HepG2 (cell line): ENCODE results near the gene TPCN2. TPM values are rescaled to one million over a fixed set of nuclear protein-coding genes. Genes with fewer than 3 reads are reported as not detected.

Experiments used
- ASH2L ChIP-seq: fragments of 300-600, 200-600 bp; sonication (generic); IDR thresholded peaks from 2 replicates; pipeline ENCODE4 v1.7.0; 2017; ENCODE audit warnings: low read depth, mild to moderate bottlenecking, moderate library complexity, mixed read lengths, low read length; ENCODE audit not compliant: insufficient read length
- ATF3 ChIP-seq: sonication (generic); formaldehyde crosslinking; IDR thresholded peaks from 2 replicates; pipeline ENCODE4 v1.4.0; 2020; ENCODE audit warnings: missing genetic modification reagents
- CBX1 ChIP-seq: IDR thresholded peaks from one replicate; pipeline ENCODE4 v1.6.1; 2016; ENCODE audit warnings: antibody characterized with exemption, low read depth
- HNF1A ChIP-seq, 2 experiments: sonication (generic) in 1 of 2; formaldehyde crosslinking in 1 of 2; IDR thresholded peaks; 2 replicates each; pipeline versions ENCODE4 v1.4.0 to v1.6.1; 2016 to 2020; ENCODE audit warnings: borderline replicate concordance in 1 of 2, low read depth in 1 of 2, mild to moderate bottlenecking in 1 of 2, missing genetic modification reagents in 1 of 2
- KLF15 ChIP-seq: sonication (generic); formaldehyde crosslinking; IDR thresholded peaks from 2 replicates; pipeline ENCODE4 v1.8.1; 2023; ENCODE audit warnings: borderline replicate concordance, mild to moderate bottlenecking, inconsistent platforms, missing genetic modification reagents, mixed read lengths
- POLR2A ChIP-seq, 2 experiments: IDR thresholded peaks; 2 replicates each; pipeline ENCODE4 v1.6.1; 2011; ENCODE audit warnings: low read depth in 2 of 2, low read length in 2 of 2, mild to moderate bottlenecking in 1 of 2, moderate library complexity in 1 of 2; ENCODE audit not compliant: insufficient read depth in 1 of 2
- SOX6 ChIP-seq, 2 experiments: fragments of 450-650 bp in 1 of 2; sonication (generic) in 1 of 2; formaldehyde crosslinking in 1 of 2; IDR thresholded peaks; 2 replicates each; pipeline versions ENCODE4 v1.4.0 to v1.6.1; 2017 to 2020; ENCODE audit warnings: antibody characterized with exemption in 1 of 2, mild to moderate bottlenecking in 1 of 2, missing genetic modification reagents in 1 of 2
- ZC3H13 ChIP-seq: sonication (generic); formaldehyde crosslinking; IDR thresholded peaks from 2 replicates; pipeline ENCODE4 v1.8.1; 2023; ENCODE audit warnings: mild to moderate bottlenecking, missing genetic modification reagents, moderate library complexity
- ZFP36L2 ChIP-seq: sonication (generic); formaldehyde crosslinking; IDR thresholded peaks from 2 replicates; pipeline ENCODE4 v1.4.0; 2020; ENCODE audit warnings: missing genetic modification reagents
- ZNF350 ChIP-seq: sonication (generic); formaldehyde crosslinking; IDR thresholded peaks from 2 replicates; pipeline ENCODE4 v1.4.0; 2020; ENCODE audit warnings: mild to moderate bottlenecking, low read depth, missing genetic modification reagents, borderline replicate concordance
- ZNF543 ChIP-seq: sonication (generic); formaldehyde crosslinking; IDR thresholded peaks from 2 replicates; pipeline ENCODE4 v1.4.0; 2020; ENCODE audit warnings: mild to moderate bottlenecking, missing genetic modification reagents
- ZNF775 ChIP-seq: sonication (generic); formaldehyde crosslinking; IDR thresholded peaks from 2 replicates; pipeline ENCODE4 v1.4.0; 2020; ENCODE audit warnings: missing genetic modification reagents, mild to moderate bottlenecking, moderate library complexity, borderline replicate concordance
- ZSCAN22 ChIP-seq: sonication (generic); formaldehyde crosslinking; IDR thresholded peaks from 2 replicates; pipeline ENCODE4 v1.4.0; 2020; ENCODE audit warnings: mild to moderate bottlenecking, missing genetic modification reagents
- polyA plus RNA-seq, 8 experiments: library from polyadenylated mRNA; depleted of rRNA in 3 of 8; stranded (reverse) in 7 of 8; unstranded in 1 of 8; fragments of >200 nt; fragmentation: Illumina TruSeq in 4 of 8; extraction: Trizol in 4 of 8; gene quantifications; 2 replicates each; pipeline versions ENCODE4 v1.2.1 to v1.2.3, GENCODE V29; 2011 to 2016; ENCODE audit warnings: low read depth in 4 of 8, missing spikeins in 1 of 8, mixed read lengths in 1 of 8; ENCODE audit not compliant: insufficient read depth in 1 of 8
- total RNA-seq, 5 experiments: library from RNA; depleted of rRNA; stranded (reverse); fragments of >200 nt; fragmentation: Illumina TruSeq; extraction: Trizol; gene quantifications; 2 replicates each; pipeline ENCODE4 v1.2.3, GENCODE V29; 2016; ENCODE audit warnings: low read depth in 1 of 5
- TF ChIP-seq, protein P1 (sequence below): sonication (generic); formaldehyde crosslinking; conservative IDR thresholded peaks from 2 replicates; pipeline ENCODE4 v1.4.0; 2020; ENCODE audit warnings: missing genetic modification reagents
- TF ChIP-seq, protein P2 (sequence below): sonication (generic); formaldehyde crosslinking; IDR thresholded peaks from 2 replicates; pipeline ENCODE4 v1.5.0; 2020; ENCODE audit warnings: mild to moderate bottlenecking, missing genetic modification reagents, moderate library complexity
- TF ChIP-seq, protein P3 (sequence below): sonication (generic); formaldehyde crosslinking; IDR thresholded peaks from 2 replicates; pipeline ENCODE4 v1.8.0; 2023; ENCODE audit warnings: mild to moderate bottlenecking, missing genetic modification reagents

Gene TPCN2
- total and polyA plus RNA-seq, 2 of the 13 experiments (the other 11 are each of a cell fraction or from before 2014, with no cell fraction given) = 5.6 to 5.9 TPM

- TF ChIP-seq, protein P1, sequence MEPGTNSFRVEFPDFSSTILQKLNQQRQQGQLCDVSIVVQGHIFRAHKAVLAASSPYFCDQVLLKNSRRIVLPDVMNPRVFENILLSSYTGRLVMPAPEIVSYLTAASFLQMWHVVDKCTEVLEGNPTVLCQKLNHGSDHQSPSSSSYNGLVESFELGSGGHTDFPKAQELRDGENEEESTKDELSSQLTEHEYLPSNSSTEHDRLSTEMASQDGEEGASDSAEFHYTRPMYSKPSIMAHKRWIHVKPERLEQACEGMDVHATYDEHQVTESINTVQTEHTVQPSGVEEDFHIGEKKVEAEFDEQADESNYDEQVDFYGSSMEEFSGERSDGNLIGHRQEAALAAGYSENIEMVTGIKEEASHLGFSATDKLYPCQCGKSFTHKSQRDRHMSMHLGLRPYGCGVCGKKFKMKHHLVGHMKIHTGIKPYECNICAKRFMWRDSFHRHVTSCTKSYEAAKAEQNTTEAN (CRISPR knock-in tag) = 0 out of 2 replicates have a peak, but pooled peaks have one; percentile 26
- no peak for TF ChIP-seq HNF1A (IDR thresholded peaks at IDR 0.05; ENCODE audit: low read depth)
- peak; percentile 53; the same call in 1 of the 2 replicates for TF ChIP-seq HNF1A (CRISPR knock-in tag; IDR thresholded peaks at IDR 0.05; ENCODE audit: borderline replicate concordance)
- no peak for TF ChIP-seq ZSCAN22 (CRISPR knock-in tag)
- TF ChIP-seq KLF15 (CRISPR knock-in tag) = peak; percentile 24; the same call in 1 of the 2 replicates
- TF ChIP-seq ZNF543 = no peak
- peak; percentile 30 for TF ChIP-seq ASH2L
- TF ChIP-seq CBX1 = peak; percentile 36
- no peak for TF ChIP-seq ZNF775 (CRISPR knock-in tag)
- peak in 1 of 2 experiments; percentile 26; a peak in 1 of 4 replicates for TF ChIP-seq POLR2A (IDR thresholded peaks at IDR 0.05; ENCODE audit: insufficient read depth in 1 of 2, low read depth in 2 of 2, low read length in 2 of 2)
- TF ChIP-seq, protein P2, sequence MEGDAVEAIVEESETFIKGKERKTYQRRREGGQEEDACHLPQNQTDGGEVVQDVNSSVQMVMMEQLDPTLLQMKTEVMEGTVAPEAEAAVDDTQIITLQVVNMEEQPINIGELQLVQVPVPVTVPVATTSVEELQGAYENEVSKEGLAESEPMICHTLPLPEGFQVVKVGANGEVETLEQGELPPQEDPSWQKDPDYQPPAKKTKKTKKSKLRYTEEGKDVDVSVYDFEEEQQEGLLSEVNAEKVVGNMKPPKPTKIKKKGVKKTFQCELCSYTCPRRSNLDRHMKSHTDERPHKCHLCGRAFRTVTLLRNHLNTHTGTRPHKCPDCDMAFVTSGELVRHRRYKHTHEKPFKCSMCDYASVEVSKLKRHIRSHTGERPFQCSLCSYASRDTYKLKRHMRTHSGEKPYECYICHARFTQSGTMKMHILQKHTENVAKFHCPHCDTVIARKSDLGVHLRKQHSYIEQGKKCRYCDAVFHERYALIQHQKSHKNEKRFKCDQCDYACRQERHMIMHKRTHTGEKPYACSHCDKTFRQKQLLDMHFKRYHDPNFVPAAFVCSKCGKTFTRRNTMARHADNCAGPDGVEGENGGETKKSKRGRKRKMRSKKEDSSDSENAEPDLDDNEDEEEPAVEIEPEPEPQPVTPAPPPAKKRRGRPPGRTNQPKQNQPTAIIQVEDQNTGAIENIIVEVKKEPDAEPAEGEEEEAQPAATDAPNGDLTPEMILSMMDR (CRISPR knock-in tag) = 0 out of 2 replicates have a peak, but pooled peaks have one; percentile 6
- TF ChIP-seq ZC3H13 (CRISPR knock-in tag) = no peak
- TF ChIP-seq ZFP36L2 (CRISPR knock-in tag) = no peak
- no peak for TF ChIP-seq SOX6 (IDR thresholded peaks at IDR 0.05)
- peak; percentile 92 for TF ChIP-seq SOX6 (CRISPR knock-in tag; IDR thresholded peaks at IDR 0.05)
- TF ChIP-seq, protein P3, sequence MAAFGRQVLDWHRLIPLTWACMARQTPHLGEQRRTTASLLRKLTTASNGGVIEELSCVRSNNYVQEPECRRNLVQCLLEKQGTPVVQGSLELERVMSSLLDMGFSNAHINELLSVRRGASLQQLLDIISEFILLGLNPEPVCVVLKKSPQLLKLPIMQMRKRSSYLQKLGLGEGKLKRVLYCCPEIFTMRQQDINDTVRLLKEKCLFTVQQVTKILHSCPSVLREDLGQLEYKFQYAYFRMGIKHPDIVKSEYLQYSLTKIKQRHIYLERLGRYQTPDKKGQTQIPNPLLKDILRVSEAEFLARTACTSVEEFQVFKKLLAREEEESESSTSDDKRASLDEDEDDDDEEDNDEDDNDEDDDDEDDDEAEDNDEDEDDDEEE (CRISPR knock-in tag) = 0 out of 2 replicates have a peak, but pooled peaks have one; percentile 62
- peak; percentile 84 for TF ChIP-seq ATF3 (CRISPR knock-in tag)
- TF ChIP-seq ZNF350 (CRISPR knock-in tag) = 0 out of 2 replicates have a peak, but pooled peaks have one; percentile 17
Measured at GRCh38 chr11:69157156-69157821, 108.6 kb downstream of the TPCN2 start (continued).
